ENCODE data around the gene MYOD1. TPM values are rescaled to one million over a fixed set of nuclear protein-coding genes. Genes with fewer than 3 reads are reported as not detected.
A peak's percentile ranks its signal among the peaks of the same experiment; 100 is the strongest.

MYOD1 gene
- total and polyA plus RNA-seq, 9 of the 15 experiments (the other 6 are each of a cell fraction or from before 2014, with no cell fraction given): not detected

GRCh38 chr11:17700991-17701390 lies 18.4 kb upstream of the MYOD1 start:
- H3K27me3 ChIP-seq (ENCODE audit: control insufficient read depth in 2 of 2, insufficient read depth in 2 of 2, low read length in 2 of 2): peaks cover 13 to 17% of the 10 kb centered on the region in 2 experiments; a peak in 4 of 5 replicates
- intact Hi-C loops (cut with micrococcal nuclease) (no loop called here), in situ Hi-C loops (cut with MboI) (no loop called here)
- TF ChIP-seq ZNF124 (CRISPR knock-in tag; IDR thresholded peaks at IDR 0.05) (no peak), ATF4 (CRISPR knock-in tag; IDR thresholded peaks at IDR 0.05) (no peak), SMARCC2 (IDR thresholded peaks at IDR 0.05; ENCODE audit: low read depth) (no peak), ZNF583 (CRISPR knock-in tag; IDR thresholded peaks at IDR 0.05) (no peak), ZNF830 (CRISPR knock-in tag; IDR thresholded peaks at IDR 0.05) (no peak), NCOA1 (IDR thresholded peaks at IDR 0.05; ENCODE audit: low read depth) (no peak), ZNF140 (CRISPR knock-in tag; IDR thresholded peaks at IDR 0.05) (no peak), ATF2 (CRISPR knock-in tag; IDR thresholded peaks at IDR 0.05) (no peak), MCM7 (IDR thresholded peaks at IDR 0.05) (no peak), ETV6 (IDR thresholded peaks at IDR 0.05; ENCODE audit: borderline replicate concordance in 1 of 2, low read depth in 2 of 2, low read length in 1 of 2) (no peak), ETV6 (CRISPR knock-in tag; IDR thresholded peaks at IDR 0.05; ENCODE audit: borderline replicate concordance) (no peak), HIVEP1 (CRISPR knock-in tag; IDR thresholded peaks at IDR 0.05) (no peak), ZNF224 (CRISPR knock-in tag; IDR thresholded peaks at IDR 0.05) (no peak), THRAP3 (IDR thresholded peaks at IDR 0.05; ENCODE audit: borderline replicate concordance) (no peak), CBX1 (IDR thresholded peaks at IDR 0.05; ENCODE audit: low read depth) (no peak), XRCC4 (IDR thresholded peaks at IDR 0.05; ENCODE audit: extremely low read depth, insufficient read depth, insufficient read length) (no peak), RBFOX2 (IDR thresholded peaks at IDR 0.05; ENCODE audit: low read depth, low read length) (no peak)
- no TSS peak for BruUV-seq (replicated peaks)
- DNase-seq (ENCODE audit: extremely low read depth in 1 of 4, low spot score in 3 of 4) (no peak), ATAC-seq (no peak), FAIRE-seq (peak; percentile 19)
- no peaks in the 10 kb centered on the region for H3K36me3 ChIP-seq (ENCODE audit: control insufficient read depth, insufficient read depth, low read length)
- POLR2A ChIA-PET: no interaction called here
- H3K4me1 ChIP-seq (replicated peaks in 1 of 2; ENCODE audit: control insufficient read depth in 2 of 2, insufficient read depth in 2 of 2, low read length in 2 of 2): peaks cover 4 to 10% of the 10 kb centered on the region in 2 experiments
- no peaks in the 10 kb centered on the region for H4K20me1 ChIP-seq (replicated peaks; ENCODE audit: control insufficient read depth, insufficient read depth, low read length)
- no peak overlapping the region for H2AFZ ChIP-seq (ENCODE audit: low read depth, low read length)
- H3K9ac ChIP-seq (ENCODE audit: insufficient read depth in 1 of 2, low read depth in 2 of 2, low read length in 2 of 2): no peak overlapping the region
- H3K9me3 ChIP-seq (replicated peaks; ENCODE audit: control insufficient read depth, insufficient read depth, low read depth, low read length): no peaks in the 10 kb centered on the region
- H3K27ac ChIP-seq (ENCODE audit: extremely low read depth, low read depth, low read length): no peak overlapping the region
- no peak overlapping the region for H3K4me3 ChIP-seq
- H3K9me1 ChIP-seq (ENCODE audit: control insufficient read depth, insufficient read depth, low read length): no peaks in the 10 kb centered on the region
- WGBS (ENCODE audit: insufficient coverage, low coverage, missing lambda C conversion rate): 38% methylated on average over 4 of the region's 4 CpGs
- H3K79me2 ChIP-seq (ENCODE audit: control insufficient read depth, insufficient read depth, low read length): no peaks in the 10 kb centered on the region
- no peak overlapping the region for H3K4me2 ChIP-seq (ENCODE audit: insufficient read depth, low read length)
- CTCF ChIA-PET (ENCODE audit: low intra/inter-chr PET ratio): no interaction called here
